Neural progenitor cell (in vitro differentiated cells): ENCODE results near the gene C16orf74. TPM values are rescaled to one million over a fixed set of nuclear protein-coding genes. Genes with fewer than 3 reads are reported as not detected.

Source experiments
- DNase-seq: peaks from one replicate; pipeline ENCODE4 v3.0.0-alpha.2; 2016; ENCODE audit warnings: low spot score
- H2AFZ ChIP-seq: fragments of 200-600 bp; sonication (generic); replicated peaks from 2 replicates; pipeline ENCODE4 v1.6.1; 2016; ENCODE audit warnings: antibody characterized with exemption
- H3F3A ChIP-seq: fragments of 200-600 bp; sonication (generic); 2 replicates; pipeline ENCODE4 v1.6.1; 2016; ENCODE audit warnings: antibody characterized with exemption, low read depth
- H3K27ac ChIP-seq: fragments of 200-600 bp; sonication (generic); 2 replicates; pipeline ENCODE4 v1.5.1; 2016; ENCODE audit warnings: mild to moderate bottlenecking
- H3K27me3 ChIP-seq: fragments of 200-600 bp; sonication (generic); 2 replicates; pipeline ENCODE4 v1.6.1; 2016; ENCODE audit warnings: mild to moderate bottlenecking, moderate library complexity
- H3K36me3 ChIP-seq: fragments of 200-600 bp; sonication (generic); 2 replicates; pipeline ENCODE4 v1.5.1; 2016
- H3K4me1 ChIP-seq: fragments of 200-600 bp; sonication (generic); 2 replicates; pipeline ENCODE4 v1.6.1; 2016; ENCODE audit warnings: mixed run types
- H3K4me2 ChIP-seq: fragments of 200-600 bp; sonication (generic); 2 replicates; pipeline ENCODE4 v1.6.1; 2016
- H3K4me3 ChIP-seq: fragments of 200-600 bp; sonication (generic); 2 replicates; pipeline ENCODE4 v1.5.1; 2016
- H3K79me2 ChIP-seq: fragments of 200-600 bp; sonication (generic); 2 replicates; pipeline ENCODE4 v1.6.1; 2016; ENCODE audit warnings: low read depth
- H3K9ac ChIP-seq: fragments of 200-600 bp; sonication (generic); 2 replicates; pipeline ENCODE4 v1.6.1; 2016
- H3K9me3 ChIP-seq: fragments of 200-600 bp; sonication (generic); 2 replicates; pipeline ENCODE4 v1.5.1; 2016; ENCODE audit warnings: low read depth
- H4K20me1 ChIP-seq: fragments of 200-600 bp; sonication (generic); 2 replicates; pipeline ENCODE4 v1.6.1; 2016; ENCODE audit warnings: low read depth
- H3K27ac Mint-ChIP-seq: 3 replicates; pipeline ENCODE4 v1.8.0; 2021; ENCODE audit warnings: mixed read lengths
- H3K27me3 Mint-ChIP-seq: 2 replicates; pipeline ENCODE4 v1.8.0; 2022; ENCODE audit warnings: low read depth, mild to moderate bottlenecking, inconsistent platforms, moderate library complexity, mixed read lengths; ENCODE audit not compliant: insufficient read depth
- H3K36me3 Mint-ChIP-seq: 3 replicates; pipeline ENCODE4 v1.8.0; 2021; ENCODE audit warnings: mixed read lengths
- H3K4me1 Mint-ChIP-seq: 3 replicates; pipeline ENCODE4 v1.8.0; 2021; ENCODE audit warnings: mixed read lengths
- H3K4me3 Mint-ChIP-seq: 3 replicates; pipeline ENCODE4 v1.8.0; 2021; ENCODE audit warnings: mild to moderate bottlenecking, moderate library complexity, mixed read lengths
- H3K9me3 Mint-ChIP-seq: 3 replicates; pipeline ENCODE4 v1.8.0; 2020; ENCODE audit warnings: mixed read lengths
- CTCF ChIP-seq: fragments of 200-600 bp; sonication (generic); IDR thresholded peaks from 2 replicates; pipeline ENCODE4 v1.5.1; 2017; ENCODE audit warnings: antibody characterized with exemption, mild to moderate bottlenecking
- EZH2 ChIP-seq: fragments of 200-600 bp; sonication (generic); IDR thresholded peaks from 2 replicates; pipeline ENCODE4 v1.6.1; 2017; ENCODE audit warnings: antibody characterized with exemption, mild to moderate bottlenecking, moderate library complexity
- EZH2phosphoT487 ChIP-seq: fragments of 200-600 bp; sonication (generic); IDR thresholded peaks from 2 replicates; pipeline ENCODE4 v1.6.1; 2017; ENCODE audit warnings: antibody characterized with exemption
- total RNA-seq: library from RNA; depleted of rRNA; stranded (reverse); fragments of >200 nt; gene quantifications from 2 replicates; pipeline ENCODE4 v1.2.3, GENCODE V29; 2015; ENCODE audit warnings: low replicate concordance

Gene C16orf74
- total RNA-seq, 1 donor from 2014 or later, result not detected

- Mint-ChIP-seq H3K36me3 (peaks cover 8% of the 10 kb centered on the region), H3K4me3 (no peak overlapping the region), H3K4me1 (no peaks in the 10 kb centered on the region), H3K9me3 (no peaks in the 10 kb centered on the region), H3K27ac (no peak overlapping the region), H3K27me3 (peaks cover 3% of the 10 kb centered on the region)
- Histone ChIP-seq H3K9ac (no peak overlapping the region), H2AFZ (no peak overlapping the region), H3K36me3 (no peaks in the 10 kb centered on the region), H3K27ac (no peak overlapping the region), H3K79me2 (peaks cover 19% of the 10 kb centered on the region), H4K20me1 (peaks cover 24% of the 10 kb centered on the region), H3K27me3 (no peaks in the 10 kb centered on the region), H3F3A (peaks cover 4% of the 10 kb centered on the region), H3K4me2 (no peak overlapping the region), H3K4me1 (no peaks in the 10 kb centered on the region), H3K4me3 (no peak overlapping the region), H3K9me3 (no peaks in the 10 kb centered on the region)
- TF ChIP-seq EZH2 (no peak), CTCF (no peak), EZH2phosphoT487 (no peak)
- DNase-seq, result no peak
These were observed 30.3 kb upstream of the C16orf74 start for GRCh38 chr16:85781156-85781555.

- no peak overlapping the region for H2AFZ ChIP-seq
- no peaks in the 10 kb centered on the region for H3K27me3 ChIP-seq
- no peaks in the 10 kb centered on the region for H3K4me1 ChIP-seq
- H3K4me2 ChIP-seq, result no peak overlapping the region
- no peak overlapping the region for H3K4me3 Mint-ChIP-seq
- H3K36me3 ChIP-seq, result no peaks in the 10 kb centered on the region
- DNase-seq, result no peak
- H3K9ac ChIP-seq, result no peak overlapping the region
- peaks cover 12% of the 10 kb centered on the region for H3K79me2 ChIP-seq
- H3K4me3 ChIP-seq, result no peak overlapping the region
- peaks cover 3% of the 10 kb centered on the region for H3K27me3 Mint-ChIP-seq
- no peaks in the 10 kb centered on the region for H3K4me1 Mint-ChIP-seq
- H3K36me3 Mint-ChIP-seq, result peaks cover 8% of the 10 kb centered on the region
- H3K27ac Mint-ChIP-seq, result no peak overlapping the region
- no peak overlapping the region for H3K27ac ChIP-seq
- no peaks in the 10 kb centered on the region for H3K9me3 Mint-ChIP-seq
- TF ChIP-seq EZH2, result no peak
- no peak for TF ChIP-seq EZH2phosphoT487
- H3K9me3 ChIP-seq, result no peaks in the 10 kb centered on the region
- peaks cover 18% of the 10 kb centered on the region for H4K20me1 ChIP-seq
- H3F3A ChIP-seq, result peaks cover 4% of the 10 kb centered on the region
These were observed 29.4 kb upstream of the C16orf74 start for GRCh38 chr16:85780281-85780680.

GRCh38 chr16:85778873-85779272 is 28.0 kb upstream of the C16orf74 start:
- Mint-ChIP-seq H3K27ac (no peak overlapping the region), H3K4me3 (no peak overlapping the region), H3K36me3 (peaks cover 8% of the 10 kb centered on the region), H3K9me3 (no peaks in the 10 kb centered on the region), H3K4me1 (no peaks in the 10 kb centered on the region), H3K27me3 (peaks cover 3% of the 10 kb centered on the region)
- no peaks in the 10 kb centered on the region for H3K79me2 ChIP-seq
- H3F3A ChIP-seq, result peaks cover 4% of the 10 kb centered on the region
- no peak for DNase-seq
- no peaks in the 10 kb centered on the region for H3K36me3 ChIP-seq
- H3K27ac ChIP-seq, result no peak overlapping the region
- H3K4me3 ChIP-seq, result no peak overlapping the region
- no peaks in the 10 kb centered on the region for H3K9me3 ChIP-seq
- no peaks in the 10 kb centered on the region for H3K27me3 ChIP-seq
- H3K4me1 ChIP-seq, result no peaks in the 10 kb centered on the region
- TF ChIP-seq EZH2phosphoT487, result no peak
- no peak for TF ChIP-seq CTCF
- no peak for TF ChIP-seq EZH2
- H3K9ac ChIP-seq, result no peak overlapping the region
- H4K20me1 ChIP-seq, result peaks cover 18% of the 10 kb centered on the region
- H3K4me2 ChIP-seq, result no peak overlapping the region
- H2AFZ ChIP-seq, result no peak overlapping the region

- Histone ChIP-seq H3K4me1 (no peaks in the 10 kb centered on the region), H3K4me3 (no peak overlapping the region), H3K36me3 (no peaks in the 10 kb centered on the region), H3K9ac (peak overlapping the region; percentile 20), H2AFZ (no peak overlapping the region), H3K27me3 (no peaks in the 10 kb centered on the region), H3K27ac (no peak overlapping the region), H3F3A (peaks cover 4% of the 10 kb centered on the region), H3K9me3 (no peaks in the 10 kb centered on the region), H4K20me1 (peaks cover 11% of the 10 kb centered on the region), H3K79me2 (no peaks in the 10 kb centered on the region), H3K4me2 (no peak overlapping the region)
- H3K4me3 Mint-ChIP-seq, result no peak overlapping the region
- DNase-seq, result no peak
- no peak overlapping the region for H3K27ac Mint-ChIP-seq
- H3K36me3 Mint-ChIP-seq, result peaks cover 8% of the 10 kb centered on the region
- no peaks in the 10 kb centered on the region for H3K9me3 Mint-ChIP-seq
- peaks cover 3% of the 10 kb centered on the region for H3K27me3 Mint-ChIP-seq
- H3K4me1 Mint-ChIP-seq, result no peaks in the 10 kb centered on the region
- TF ChIP-seq EZH2phosphoT487 (no peak), CTCF (no peak), EZH2 (no peak)
These were observed 26.9 kb upstream of the C16orf74 start for GRCh38 chr16:85777583-85778310.
